ENCODE data around the gene HHAT. TPM values are rescaled to one million over a fixed set of nuclear protein-coding genes. Genes with fewer than 3 reads are reported as not detected.

HHAT gene
- polyA plus RNA-seq, 3 donors from 2014 or later = 0.38 to 1.4 TPM; not detected in 1

GRCh38 chr1:210597555-210598134, 268.9 kb downstream of the HHAT start:
- peaks cover 0 to 7% (median 0%) of the 10 kb centered on the region in 6 donors for H3K9me3 Mint-ChIP-seq
- H3K4me1 Mint-ChIP-seq = no peaks in the 10 kb centered on the region
- no peak overlapping the region for H3K27ac Mint-ChIP-seq
- peaks cover 0 to 3% (median 0%) of the 10 kb centered on the region in 3 donors for H3K36me3 Mint-ChIP-seq
- H3K4me3 Mint-ChIP-seq = no peak overlapping the region
- DNase-seq = no peak
- peaks cover 0 to 6% (median 2%) of the 10 kb centered on the region in 3 donors for H3K27me3 Mint-ChIP-seq (ENCODE audit: low read depth in 3 of 3)

- Mint-ChIP-seq H3K4me1 (no peaks in the 10 kb centered on the region), H3K36me3 (peaks cover 0 to 3% (median 0%) of the 10 kb centered on the region in 3 donors), H3K4me3 (no peak overlapping the region), H3K27ac (no peak overlapping the region), H3K9me3 (peaks cover 0 to 7% (median 0%) of the 10 kb centered on the region in 6 donors), H3K27me3 (ENCODE audit: low read depth in 3 of 3) (peaks cover 0 to 6% (median 2%) of the 10 kb centered on the region in 3 donors)
- no peak for DNase-seq
These were observed 269.5 kb downstream of the HHAT start for GRCh38 chr1:210598135-210598652.

GRCh38 chr1:210600421-210601159, 271.9 kb downstream of the HHAT start:
- no peak overlapping the region for H3K4me3 Mint-ChIP-seq
- peaks cover 0 to 4% (median 2%) of the 10 kb centered on the region in 3 donors for H3K27me3 Mint-ChIP-seq (ENCODE audit: low read depth in 3 of 3)
- H3K36me3 Mint-ChIP-seq = peaks cover 0 to 3% (median 0%) of the 10 kb centered on the region in 3 donors
- peaks cover 0 to 7% (median 0%) of the 10 kb centered on the region in 6 donors for H3K9me3 Mint-ChIP-seq
- no peaks in the 10 kb centered on the region for H3K4me1 Mint-ChIP-seq
- H3K27ac Mint-ChIP-seq = no peak overlapping the region
- no peak for DNase-seq

GRCh38 chr1:210603123-210603522, 274.4 kb downstream of the HHAT start:
- Mint-ChIP-seq H3K27ac (no peak overlapping the region), H3K36me3 (peaks cover 0 to 3% (median 0%) of the 10 kb centered on the region in 3 donors), H3K4me1 (no peaks in the 10 kb centered on the region), H3K27me3 (ENCODE audit: low read depth in 3 of 3) (peaks cover 0 to 2% (median 0%) of the 10 kb centered on the region in 3 donors), H3K4me3 (no peak overlapping the region), H3K9me3 (peaks cover 0 to 6% (median 0%) of the 10 kb centered on the region in 6 donors)
- DNase-seq = no peak

GRCh38 chr1:210605099-210605498, 276.4 kb downstream of the HHAT start:
- peaks cover 0 to 4% (median 2%) of the 10 kb centered on the region in 3 donors for H3K27me3 Mint-ChIP-seq (ENCODE audit: low read depth in 3 of 3)
- peaks cover 0 to 4% (median 0%) of the 10 kb centered on the region in 6 donors for H3K9me3 Mint-ChIP-seq
- H3K4me3 Mint-ChIP-seq = no peak overlapping the region
- H3K4me1 Mint-ChIP-seq = no peaks in the 10 kb centered on the region
- peaks cover 0 to 3% (median 0%) of the 10 kb centered on the region in 3 donors for H3K36me3 Mint-ChIP-seq
- DNase-seq = no peak
- H3K27ac Mint-ChIP-seq = no peak overlapping the region

GRCh38 chr1:210607361-210607760, 278.7 kb downstream of the HHAT start:
- no peak overlapping the region for H3K4me3 Mint-ChIP-seq
- H3K4me1 Mint-ChIP-seq = no peaks in the 10 kb centered on the region
- H3K27ac Mint-ChIP-seq = no peak overlapping the region
- H3K27me3 Mint-ChIP-seq (ENCODE audit: low read depth in 3 of 3) = peaks cover 0 to 4% (median 0%) of the 10 kb centered on the region in 3 donors
- no peak for DNase-seq
- H3K36me3 Mint-ChIP-seq = no peaks in the 10 kb centered on the region
- H3K9me3 Mint-ChIP-seq = peaks cover 0 to 6% (median 0%) of the 10 kb centered on the region in 6 donors

- Mint-ChIP-seq H3K36me3 (no peaks in the 10 kb centered on the region), H3K27me3 (ENCODE audit: low read depth in 3 of 3) (peaks cover 0 to 4% (median 2%) of the 10 kb centered on the region in 3 donors), H3K4me3 (no peak overlapping the region), H3K27ac (no peak overlapping the region), H3K9me3 (peaks cover 0 to 6% (median 0%) of the 10 kb centered on the region in 6 donors), H3K4me1 (no peaks in the 10 kb centered on the region)
- DNase-seq = no peak
These were observed 280.1 kb downstream of the HHAT start for GRCh38 chr1:210608767-210609166.

- Mint-ChIP-seq H3K4me3 (no peak overlapping the region), H3K36me3 (no peaks in the 10 kb centered on the region), H3K27ac (no peak overlapping the region), H3K9me3 (peaks cover 0 to 5% (median 0%) of the 10 kb centered on the region in 6 donors), H3K27me3 (ENCODE audit: low read depth in 3 of 3) (peaks cover 2 to 9% (median 4%) of the 10 kb centered on the region in 3 donors), H3K4me1 (no peaks in the 10 kb centered on the region)
- DNase-seq = no peak
These were observed 287.7 kb downstream of the HHAT start for GRCh38 chr1:210616356-210616755.

- no peaks in the 10 kb centered on the region for H3K36me3 Mint-ChIP-seq
- no peak overlapping the region for H3K4me3 Mint-ChIP-seq
These were observed 288.6 kb downstream of the HHAT start for GRCh38 chr1:210617293-210617692.

GRCh38 chr1:210618369-210618768, 289.7 kb downstream of the HHAT start:
- Mint-ChIP-seq H3K27ac (no peak overlapping the region), H3K36me3 (no peaks in the 10 kb centered on the region), H3K4me1 (no peaks in the 10 kb centered on the region), H3K27me3 (ENCODE audit: low read depth in 3 of 3) (peaks cover 1 to 9% (median 3%) of the 10 kb centered on the region in 3 donors), H3K4me3 (no peak overlapping the region), H3K9me3 (no peaks in the 10 kb centered on the region)
- DNase-seq = no peak

More at GRCh38 chr1:210617293-210617692, 288.6 kb downstream of the HHAT start:
- Mint-ChIP-seq H3K27ac (no peak overlapping the region), H3K27me3 (ENCODE audit: low read depth in 3 of 3) (peaks cover 3 to 9% (median 4%) of the 10 kb centered on the region in 3 donors), H3K9me3 (peaks cover 0 to under 1% (median 0%) of the 10 kb centered on the region in 6 donors), H3K4me1 (no peaks in the 10 kb centered on the region)
- DNase-seq = no peak

GRCh38 chr1:210620867-210621488, 292.3 kb downstream of the HHAT start:
- no peak for DNase-seq
- Mint-ChIP-seq H3K4me3 (no peak overlapping the region), H3K9me3 (peaks cover 0 to 2% (median 0%) of the 10 kb centered on the region in 6 donors), H3K36me3 (no peaks in the 10 kb centered on the region), H3K4me1 (no peaks in the 10 kb centered on the region), H3K27ac (no peak overlapping the region), H3K27me3 (ENCODE audit: low read depth in 3 of 3) (peaks cover 1 to 9% (median 3%) of the 10 kb centered on the region in 3 donors)

GRCh38 chr1:210621712-210622111, 293.0 kb downstream of the HHAT start:
- no peak overlapping the region for H3K4me3 Mint-ChIP-seq
- no peaks in the 10 kb centered on the region for H3K36me3 Mint-ChIP-seq
- H3K9me3 Mint-ChIP-seq = peaks cover 0 to 2% (median 0%) of the 10 kb centered on the region in 6 donors
- peaks cover 1 to 9% (median 3%) of the 10 kb centered on the region in 3 donors for H3K27me3 Mint-ChIP-seq (ENCODE audit: low read depth in 3 of 3)
- no peaks in the 10 kb centered on the region for H3K4me1 Mint-ChIP-seq
- no peak overlapping the region for H3K27ac Mint-ChIP-seq
- no peak for DNase-seq

- H3K4me1 Mint-ChIP-seq = no peaks in the 10 kb centered on the region
- H3K36me3 Mint-ChIP-seq = no peaks in the 10 kb centered on the region
- no peak overlapping the region for H3K27ac Mint-ChIP-seq
- H3K27me3 Mint-ChIP-seq (ENCODE audit: low read depth in 3 of 3) = peaks cover 0 to 1% (median 0%) of the 10 kb centered on the region in 3 donors
- DNase-seq = no peak
- peaks cover 0 to 2% (median 0%) of the 10 kb centered on the region in 6 donors for H3K9me3 Mint-ChIP-seq
- no peak overlapping the region for H3K4me3 Mint-ChIP-seq
These were observed 296.0 kb downstream of the HHAT start for GRCh38 chr1:210624722-210625121.

Measured in immature natural killer cell (primary cell).